BLaER1 treated with 17β-estradiol and CSF1 and Interleukin-3, amounts not matched to agents 10 nM and 100 nM (cell line): Measurements from ENCODE around the gene B3GNT7.

Experiments
- H3K27ac ChIP-seq, 11 experiments: shearing (Covaris generic); formaldehyde crosslinking; 2 replicates each; pipeline ENCODE4 v1.8.1; 2022
- H3K27me3 ChIP-seq, 11 experiments: shearing (Covaris generic); formaldehyde crosslinking; 2 replicates each; pipeline ENCODE4 v1.8.1; 2022
- H3K36me3 ChIP-seq, 11 experiments: shearing (Covaris generic); formaldehyde crosslinking; 2 replicates each; pipeline ENCODE4 v1.8.1; 2022
- H3K4me1 ChIP-seq, 10 experiments: shearing (Covaris generic); formaldehyde crosslinking; 2 replicates each; pipeline ENCODE4 v1.8.1; 2022
- H3K4me2 ChIP-seq, 11 experiments: shearing (Covaris generic); formaldehyde crosslinking; 2 replicates each; pipeline ENCODE4 v1.8.1; 2022
- H3K4me3 ChIP-seq, 10 experiments: shearing (Covaris generic); formaldehyde crosslinking; 2 replicates each; pipeline ENCODE4 v1.8.1; 2022
- H3K9ac ChIP-seq, 11 experiments: shearing (Covaris generic); formaldehyde crosslinking; 2 replicates each; pipeline ENCODE4 v1.8.1; 2022
- H3K9me3 ChIP-seq, 11 experiments: shearing (Covaris generic); formaldehyde crosslinking; replicated peaks in 1 of 11; 2 replicates each; pipeline ENCODE4 v1.8.1; 2022
- H4K20me1 ChIP-seq, 11 experiments: shearing (Covaris generic); formaldehyde crosslinking; 2 replicates each; pipeline ENCODE4 v1.8.1; 2022
- Cebpa-rat ChIP-seq, 11 experiments: shearing (Covaris generic); IDR thresholded peaks; 2 replicates each; pipeline ENCODE4 v1.8.1; 2022

B3GNT7 gene

DNA sequence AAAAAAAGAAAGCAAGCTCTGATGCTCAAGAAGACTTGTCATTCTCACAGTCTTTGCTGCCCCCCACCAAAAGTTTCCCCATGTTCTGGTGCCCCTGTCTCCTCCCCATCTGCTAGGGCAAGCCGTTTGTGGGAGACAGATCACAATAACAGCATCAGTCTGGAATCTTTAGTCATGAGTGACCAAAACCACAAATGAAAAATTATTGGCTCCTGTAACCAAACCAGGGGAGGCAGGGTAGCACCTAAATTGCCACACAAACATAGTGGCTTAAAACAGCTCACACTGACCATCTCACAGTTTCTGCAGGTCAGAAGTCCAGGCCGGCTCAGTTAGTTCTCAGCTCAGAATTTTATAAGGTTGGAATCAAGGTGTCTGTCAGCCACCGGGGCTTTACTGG lies 9.1 kb upstream of the B3GNT7 start:
- Histone ChIP-seq H4K20me1 (no peaks in the 10 kb centered on the region), H3K27me3 (no peaks in the 10 kb centered on the region), H3K36me3 (peaks cover 0 to 2% (median 0%) of the 10 kb centered on the region in 11 experiments; a peak in 1 of 22 replicates), H3K9me3 (peaks cover 16 to 30% (median 27%) of the 10 kb centered on the region in 11 experiments), H3K4me1 (peaks cover 41 to 81% (median 66%) of the 10 kb centered on the region in 10 experiments), H3K27ac (peak overlapping the region in 1 of 11 experiments; percentile 2; a peak in 1 of 22 replicates), H3K4me2 (peak overlapping the region in 6 of 11 experiments; percentile 29 to 65 (median 56); a peak in 12 of 22 replicates), H3K9ac (0 out of 22 replicates have a peak overlapping the region, but pooled peaks of 1 of the 11 experiments have one; percentile 2), H3K4me3 (no peak overlapping the region)
- TF ChIP-seq Cebpa-rat (IDR thresholded peaks at IDR 0.05) = no peak

DNA sequence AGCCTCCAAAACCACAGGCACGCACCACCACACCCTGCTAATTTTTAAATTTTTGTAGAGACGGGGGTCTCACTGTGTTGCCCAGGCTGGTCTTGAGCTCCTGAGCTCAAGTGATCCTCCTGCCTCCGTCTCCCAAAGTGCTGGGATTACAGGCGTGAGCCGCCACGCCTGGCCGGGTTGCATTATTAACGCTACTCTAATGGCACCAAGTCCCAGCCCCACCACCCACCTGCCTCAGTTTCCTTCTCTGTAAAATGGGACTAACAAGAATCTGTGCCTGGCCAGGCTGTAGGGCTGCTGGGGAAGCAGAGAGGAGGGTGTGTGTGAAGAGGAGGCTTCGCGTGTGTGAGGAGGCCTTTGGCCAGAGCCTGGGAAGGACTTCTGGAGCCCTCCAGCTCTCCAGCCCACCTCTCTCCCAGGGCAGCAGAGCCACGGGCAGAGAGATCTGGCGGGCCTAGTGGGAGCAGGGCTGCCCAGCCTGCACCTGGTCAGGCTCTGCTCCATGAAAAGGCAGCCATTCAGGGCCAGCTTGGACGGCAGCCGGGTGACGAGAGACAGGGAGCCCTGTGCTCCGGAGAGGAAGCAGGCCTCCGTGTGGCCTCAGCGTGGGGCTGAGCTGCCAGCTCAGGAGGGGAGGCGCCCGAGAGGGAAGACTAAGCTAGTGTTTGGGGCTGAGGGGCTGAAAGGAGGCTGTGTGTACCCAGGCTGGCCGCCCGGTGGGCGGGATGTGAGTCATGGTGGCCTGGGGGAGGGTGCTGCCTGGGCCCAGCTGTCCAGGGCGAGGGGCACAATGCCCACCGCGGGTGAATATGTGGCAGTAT lies 7.4 kb upstream of the B3GNT7 start:
- peak overlapping the region in 5 of 11 experiments; percentile 15 to 67 (median 48); a peak in 3 of 22 replicates for H3K9ac ChIP-seq
- peaks cover 55 to 93% (median 80%) of the 10 kb centered on the region in 10 experiments for H3K4me1 ChIP-seq
- H4K20me1 ChIP-seq = no peaks in the 10 kb centered on the region
- TF ChIP-seq Cebpa-rat (IDR thresholded peaks at IDR 0.05) = no peak
- H3K27ac ChIP-seq = peak overlapping the region in 10 of 11 experiments; percentile 10 to 55 (median 42); a peak in 19 of 22 replicates
- peaks cover 16 to 30% (median 27%) of the 10 kb centered on the region in 11 experiments for H3K9me3 ChIP-seq
- peaks cover 0 to 5% (median 0%) of the 10 kb centered on the region in 11 experiments; a peak in 3 of 22 replicates for H3K27me3 ChIP-seq
- no peak overlapping the region for H3K4me3 ChIP-seq
- H3K4me2 ChIP-seq = peak overlapping the region; percentile 33 to 96 (median 89); a peak in 21 of 22 replicates
- peaks cover 0 to 2% (median 0%) of the 10 kb centered on the region in 11 experiments; a peak in 1 of 22 replicates for H3K36me3 ChIP-seq

DNA sequence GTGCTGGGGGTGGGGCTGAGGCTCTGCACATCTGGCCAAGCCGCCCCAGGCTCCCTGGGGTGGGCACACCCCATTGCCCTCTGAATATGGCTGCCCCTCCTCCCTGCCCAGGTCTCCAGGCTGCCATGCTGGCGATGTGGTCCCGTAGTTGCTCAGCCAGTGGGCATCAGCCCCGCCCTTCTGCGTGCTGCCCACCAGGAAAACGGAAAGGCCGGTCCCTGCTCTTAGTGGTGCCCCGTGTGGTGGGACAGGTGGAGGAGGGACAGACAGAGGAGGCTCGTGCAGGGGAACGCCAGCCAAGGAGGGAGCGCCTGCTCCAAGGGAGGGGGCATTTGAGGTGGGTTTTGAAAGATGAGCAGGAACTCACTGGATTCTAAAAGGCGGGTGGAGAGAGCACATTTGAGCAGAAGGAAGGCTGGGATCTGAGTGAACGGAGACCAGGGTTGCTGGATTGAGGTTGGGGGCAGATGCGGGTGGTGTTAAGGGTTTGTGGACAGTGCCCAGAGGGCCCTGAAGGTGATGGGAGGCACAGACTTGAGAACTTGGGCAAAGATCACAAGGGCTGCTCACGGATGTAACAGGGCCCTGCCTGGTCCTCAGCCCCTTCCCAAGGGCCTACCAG lies 6.7 kb upstream of the B3GNT7 start:
- Histone ChIP-seq H4K20me1 (no peaks in the 10 kb centered on the region), H3K4me2 (peak overlapping the region; percentile 33 to 96 (median 89); a peak in 21 of 22 replicates), H3K9ac (peak overlapping the region in 3 of 11 experiments; percentile 48 to 67 (median 52); a peak in 3 of 22 replicates), H3K4me1 (peaks cover 55 to 93% (median 80%) of the 10 kb centered on the region in 10 experiments), H3K9me3 (peaks cover 16 to 30% (median 27%) of the 10 kb centered on the region in 11 experiments), H3K36me3 (peaks cover 0 to 2% (median 0%) of the 10 kb centered on the region in 11 experiments; a peak in 1 of 22 replicates), H3K27me3 (peaks cover 2 to 11% (median 3%) of the 10 kb centered on the region in 11 experiments), H3K4me3 (no peak overlapping the region), H3K27ac (peak overlapping the region in 7 of 11 experiments; percentile 27 to 55 (median 50); a peak in 9 of 22 replicates)
- TF ChIP-seq Cebpa-rat (IDR thresholded peaks at IDR 0.05) = no peak

GRCh38 chr2:231390667-231391066 lies 4.8 kb upstream of the B3GNT7 start:
- Histone ChIP-seq H3K4me1 (peaks cover 68 to 98% (median 92%) of the 10 kb centered on the region in 10 experiments), H3K9me3 (peaks cover 2 to 17% (median 13%) of the 10 kb centered on the region in 11 experiments; a peak in 21 of 22 replicates), H3K27me3 (peaks cover 20 to 29% (median 21%) of the 10 kb centered on the region in 11 experiments), H3K4me2 (peak overlapping the region; percentile 69 to 96 (median 89)), H3K4me3 (no peak overlapping the region), H3K27ac (peak overlapping the region in 1 of 11 experiments; percentile 38; a peak in 3 of 22 replicates), H3K36me3 (0 out of 22 replicates have a peak, but pooled peaks cover 0 to under 1% (median 0%) of the 10 kb centered on the region in 11 experiments), H3K9ac (no peak overlapping the region), H4K20me1 (peaks cover 0 to 10% (median 0%) of the 10 kb centered on the region in 11 experiments; a peak in 2 of 22 replicates)
- no peak for TF ChIP-seq Cebpa-rat (IDR thresholded peaks at IDR 0.05)

DNA sequence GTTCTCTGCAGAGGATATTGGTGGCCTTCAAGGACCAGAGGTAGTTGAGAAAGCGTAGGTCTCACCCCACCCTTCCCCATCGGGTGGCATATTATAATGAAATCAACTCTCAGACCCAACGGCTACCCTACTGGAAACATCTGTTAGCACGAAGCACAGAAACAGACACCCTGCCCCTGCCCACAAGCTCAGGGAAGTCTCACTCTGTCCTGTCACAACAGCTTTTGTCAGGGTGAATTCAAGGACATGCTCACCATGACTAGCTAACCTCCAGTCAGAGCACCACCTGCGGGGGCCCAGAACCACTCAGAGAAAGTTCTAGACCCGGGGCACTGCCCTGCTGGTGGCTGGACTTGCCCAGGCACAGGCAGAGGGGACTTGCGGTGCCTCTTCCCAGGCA lies 3.5 kb upstream of the B3GNT7 start:
- H3K9me3 ChIP-seq = peaks cover 0 to 3% (median under 1%) of the 10 kb centered on the region in 11 experiments; a peak in 5 of 22 replicates
- peak overlapping the region; percentile 69 to 96 (median 89); a peak in 20 of 22 replicates for H3K4me2 ChIP-seq
- H3K4me3 ChIP-seq = no peak overlapping the region
- peak overlapping the region in 4 of 11 experiments; percentile 8 to 59 (median 38); a peak in 7 of 22 replicates for H3K9ac ChIP-seq
- peak overlapping the region in 8 of 11 experiments; percentile 14 to 55 (median 42); a peak in 11 of 22 replicates for H3K27ac ChIP-seq
- peaks cover 33 to 42% (median 35%) of the 10 kb centered on the region in 11 experiments for H3K27me3 ChIP-seq
- no peaks in the 10 kb centered on the region for H3K36me3 ChIP-seq
- peaks cover 0 to 10% (median 0%) of the 10 kb centered on the region in 11 experiments; a peak in 3 of 22 replicates for H4K20me1 ChIP-seq
- no peak for TF ChIP-seq Cebpa-rat (IDR thresholded peaks at IDR 0.05)
- peaks cover 73 to 92% (median 85%) of the 10 kb centered on the region in 10 experiments for H3K4me1 ChIP-seq

GRCh38 chr2:231392431-231393148 lies 2.9 kb upstream of the B3GNT7 start:
- no peak for TF ChIP-seq Cebpa-rat (IDR thresholded peaks at IDR 0.05)
- Histone ChIP-seq H3K4me3 (peak overlapping the region in 1 of 10 experiments; percentile 4; a peak in 1 of 20 replicates), H4K20me1 (peaks cover 0 to 10% (median 0%) of the 10 kb centered on the region in 11 experiments; a peak in 3 of 22 replicates), H3K27ac (peak overlapping the region in 8 of 11 experiments; percentile 19 to 55 (median 40); a peak in 10 of 22 replicates), H3K36me3 (no peaks in the 10 kb centered on the region), H3K9ac (peak overlapping the region in 5 of 11 experiments; percentile 8 to 61 (median 55); a peak in 9 of 22 replicates), H3K4me2 (peak overlapping the region; percentile 76 to 96 (median 89)), H3K4me1 (peaks cover 73 to 86% (median 83%) of the 10 kb centered on the region in 10 experiments), H3K9me3 (no peaks in the 10 kb centered on the region), H3K27me3 (peaks cover 39 to 48% (median 41%) of the 10 kb centered on the region in 11 experiments)

DNA sequence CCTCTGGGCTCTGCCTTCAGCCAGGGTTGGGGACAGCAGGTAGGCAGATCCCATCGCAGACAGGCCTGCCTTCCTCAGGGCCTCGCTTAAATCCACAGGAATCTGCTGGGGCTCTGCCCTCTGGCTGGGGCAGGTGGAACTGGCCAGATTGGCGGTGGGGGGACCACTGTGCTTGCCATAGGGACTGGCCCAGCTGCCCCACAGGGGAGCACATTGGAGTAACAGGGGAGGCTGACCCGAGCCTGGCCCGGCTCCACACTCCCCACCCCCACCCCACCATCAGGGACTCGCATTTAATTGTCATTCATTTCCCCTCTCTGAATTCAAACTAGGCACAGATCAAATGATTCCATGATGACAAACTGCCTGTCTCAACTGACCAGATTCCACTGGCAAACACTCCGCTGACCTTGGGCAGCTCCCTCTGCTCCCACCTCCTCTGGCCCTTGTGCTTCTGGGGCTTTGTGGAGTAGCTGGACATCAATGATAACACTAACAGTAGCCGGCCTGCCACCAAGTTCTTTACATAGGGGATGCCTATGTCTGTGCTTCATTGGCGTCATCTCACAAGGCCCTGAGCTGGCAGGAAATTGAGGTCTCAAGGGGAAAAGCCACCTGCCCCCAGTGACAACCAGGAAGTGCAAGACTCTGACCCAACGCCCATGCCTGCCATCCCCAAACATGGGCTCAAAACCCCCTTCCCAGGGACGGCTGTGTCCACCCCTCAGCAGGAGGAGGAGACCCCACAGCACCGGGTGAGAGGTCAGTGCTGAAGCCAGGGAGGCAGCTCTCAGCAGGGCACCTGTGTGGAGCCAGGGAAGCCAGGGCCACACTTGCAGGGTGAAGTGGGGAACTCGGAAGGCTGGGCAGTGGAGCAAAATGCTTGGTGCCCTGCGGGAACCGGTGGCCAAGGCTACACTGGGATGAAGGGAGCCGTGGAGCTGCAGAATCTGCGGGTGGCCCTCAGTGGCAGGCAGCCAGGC lies 2.1 kb upstream of the B3GNT7 start:
- Histone ChIP-seq H3K27ac (peak overlapping the region in 8 of 11 experiments; percentile 19 to 55 (median 40); a peak in 13 of 22 replicates), H3K4me2 (peak overlapping the region; percentile 76 to 96 (median 89)), H3K27me3 (peaks cover 44 to 51% (median 47%) of the 10 kb centered on the region in 11 experiments), H3K9ac (peak overlapping the region in 6 of 11 experiments; percentile 9 to 61 (median 30); a peak in 11 of 22 replicates), H3K4me3 (peak overlapping the region in 3 of 10 experiments; percentile 3 to 40 (median 38); a peak in 4 of 20 replicates), H3K36me3 (no peaks in the 10 kb centered on the region), H3K9me3 (no peaks in the 10 kb centered on the region), H4K20me1 (peaks cover 0 to 10% (median 0%) of the 10 kb centered on the region in 11 experiments; a peak in 3 of 22 replicates), H3K4me1 (peaks cover 66 to 78% (median 75%) of the 10 kb centered on the region in 10 experiments)
- TF ChIP-seq Cebpa-rat (IDR thresholded peaks at IDR 0.05) = no peak
